Panc1 (cell line): Measurements from ENCODE around the gene PHOSPHO2. TPM values are rescaled to one million over a fixed set of nuclear protein-coding genes. Genes with fewer than 3 reads are reported as not detected.
A peak's percentile ranks its signal among the peaks of the same experiment; 100 is the strongest.

Source experiments
- ATAC-seq: fragments of 200-7000 bp; cut with Tn5 transposase; 2 replicates; pipeline ENCODE4 v1.9.1; 2020; ENCODE audit warnings: mild to moderate bottlenecking, moderate library complexity
- BruUV-seq: library from RNA; stranded (reverse); fragments of 400-500 nt; replicated peaks from 2 replicates; lab custom pipeline; 2021; lab: Mats Ljungman, UMichigan
- CTCF ChIA-PET: fragments of 300-600 bp; sonication (Branson Sonifier 250); formaldehyde crosslinking; loops from one replicate; lab custom pipeline; 2022; ENCODE audit warnings: antibody characterized with exemption; lab: Charles Lee
- POLR2A ChIA-PET: fragments of 300-600 bp; sonication (Branson Sonifier 250); formaldehyde crosslinking; loops from one replicate; lab custom pipeline; 2022; ENCODE audit warnings: antibody characterized with exemption; lab: Charles Lee
- DNase-seq: peaks from one replicate; pipeline ENCODE4 v3.0.0-alpha.2; 2010; ENCODE audit warnings: low read depth, low spot score
- H3K27ac ChIP-seq: 2 replicates; pipeline ENCODE4 v1.5.1; 2011; ENCODE audit warnings: mild to moderate bottlenecking, low read length, inconsistent platforms
- H3K27me3 ChIP-seq: fragments of 200-500 bp; sonication (Bioruptor generic); 2 replicates; pipeline ENCODE4 v1.6.0; 2014; ENCODE audit warnings: low read length, inconsistent platforms; ENCODE audit not compliant: control insufficient read depth, insufficient read depth
- H3K36me3 ChIP-seq: fragments of 200-500 bp; sonication (Bioruptor generic); 2 replicates; pipeline ENCODE4 v1.5.1; 2014; ENCODE audit warnings: inconsistent platforms, mild to moderate bottlenecking, low read length, moderate library complexity; ENCODE audit not compliant: control insufficient read depth, insufficient read depth
- H3K4me1 ChIP-seq: 2 replicates; pipeline ENCODE4 v1.5.1; 2011; ENCODE audit warnings: inconsistent platforms, mild to moderate bottlenecking, low read length, moderate library complexity; ENCODE audit not compliant: control insufficient read depth, insufficient read depth
- H3K4me3 ChIP-seq, 2 experiments: 2 replicates each; pipeline ENCODE4 v1.5.1; 2011 to 2012; ENCODE audit warnings: low read depth in 2 of 2, low read length in 2 of 2, mild to moderate bottlenecking in 2 of 2, inconsistent platforms in 1 of 2, moderate library complexity in 1 of 2
- H3K9me3 ChIP-seq: fragments of 200-500 bp; sonication (Bioruptor generic); 2 replicates; pipeline ENCODE4 v1.5.1; 2014; ENCODE audit warnings: low read depth, mild to moderate bottlenecking, inconsistent platforms, low read length, moderate library complexity; ENCODE audit not compliant: control insufficient read depth, insufficient read depth
- CTCF ChIP-seq: fragments of 450-650 bp; IDR thresholded peaks from 2 replicates; pipeline ENCODE4 v1.5.1; 2017; ENCODE audit warnings: mild to moderate bottlenecking
- POLR2AphosphoS5 ChIP-seq: IDR thresholded peaks from 2 replicates; pipeline ENCODE4 v1.6.1; 2012; ENCODE audit warnings: mild to moderate bottlenecking, low read depth, low read length, moderate library complexity
- REST ChIP-seq, 2 experiments: IDR thresholded peaks; 2 replicates each; pipeline ENCODE4 v1.6.1; 2011 to 2012; ENCODE audit warnings: low read depth in 2 of 2, control low read depth in 1 of 2, low read length in 1 of 2, mild to moderate bottlenecking in 1 of 2, moderate library complexity in 1 of 2; ENCODE audit not compliant: insufficient read depth in 1 of 2
- SIN3A ChIP-seq: IDR thresholded peaks from 2 replicates; pipeline ENCODE4 v1.6.1; 2012; ENCODE audit warnings: low read depth, mild to moderate bottlenecking, low read length, moderate library complexity, borderline replicate concordance; ENCODE audit not compliant: insufficient read depth
- TCF7L2 ChIP-seq: IDR thresholded peaks from 2 replicates; pipeline ENCODE4 v1.6.1; 2011; ENCODE audit warnings: mild to moderate bottlenecking, low read depth, low read length, inconsistent platforms
- in situ Hi-C: cut with HindIII; loops from 2 replicates; pipeline ENCODE4 v1.10.0; 2016; ENCODE audit warnings: low sequenced_read_pairs, low pct_unique_long_range_greater_than_20kb
- intact Hi-C: fragments of 100-400 bp; cut with micrococcal nuclease; formaldehyde crosslinking; loops from one replicate; pipeline ENCODE4 v1.10.0; 2022; ENCODE audit not compliant: unreplicated experiment
- total RNA-seq: library from RNA; stranded (reverse); gene quantifications from one replicate; pipeline ENCODE4 v1.2.1, GENCODE V29; 2021; ENCODE audit not compliant: unreplicated experiment

PHOSPHO2 gene
- total RNA-seq, 1 experiment from 2014 or later, result 6.2 TPM

GRCh38 chr2:169649278-169649677 is 45.0 kb upstream of the PHOSPHO2 start:
- ATAC-seq (no peak), DNase-seq (no peak)
- H3K27me3 ChIP-seq, result no peaks in the 10 kb centered on the region
- no peak overlapping the region for H3K4me3 ChIP-seq
- ChIA-PET CTCF (no interaction called here), POLR2A (no interaction called here)
- no peaks in the 10 kb centered on the region for H3K4me1 ChIP-seq
- H3K9me3 ChIP-seq, result no peaks in the 10 kb centered on the region
- no peak for TF ChIP-seq SIN3A
- TF ChIP-seq REST (IDR thresholded peaks at IDR 0.05; ENCODE audit: insufficient read depth in 1 of 2, low read depth in 2 of 2, low read length in 1 of 2), result no peak
- no peak for TF ChIP-seq TCF7L2
- TF ChIP-seq CTCF, result no peak
- TF ChIP-seq POLR2AphosphoS5, result no peak
- intact Hi-C loops, result no loop called here
- no peaks in the 10 kb centered on the region for H3K36me3 ChIP-seq
- no TSS peak for BruUV-seq
- in situ Hi-C loops, result no loop called here
- no peak overlapping the region for H3K27ac ChIP-seq

DNA sequence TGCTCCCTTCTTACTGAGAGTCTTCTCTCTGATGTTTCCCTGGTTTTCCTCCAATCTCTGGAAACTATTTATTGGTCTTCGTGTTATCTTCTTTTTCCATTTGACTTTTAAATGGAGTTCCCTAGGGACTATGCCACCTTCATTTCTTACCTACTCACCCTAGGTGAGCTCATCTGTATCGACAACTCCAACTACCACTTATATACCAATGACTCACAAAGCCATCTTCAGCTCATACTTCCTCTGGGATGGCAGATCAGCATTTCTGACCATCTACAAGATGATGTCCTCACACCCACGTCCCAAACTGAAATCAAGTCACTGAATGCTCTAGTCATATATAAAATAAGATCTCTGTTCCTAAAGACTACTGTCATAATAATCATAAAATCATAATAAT is 40.6 kb upstream of the PHOSPHO2 start:
- no peak overlapping the region for H3K27ac ChIP-seq
- peak; percentile 26; the same call in 1 of the 2 replicates for ATAC-seq
- CTCF ChIA-PET, result no interaction called here
- intact Hi-C loops, result no loop called here
- no peaks in the 10 kb centered on the region for H3K4me1 ChIP-seq
- TF ChIP-seq TCF7L2 (no peak), POLR2AphosphoS5 (no peak), SIN3A (no peak), CTCF (no peak), REST (IDR thresholded peaks at IDR 0.05; ENCODE audit: insufficient read depth in 1 of 2, low read depth in 2 of 2, low read length in 1 of 2) (no peak)
- no peaks in the 10 kb centered on the region for H3K27me3 ChIP-seq
- no TSS peak for BruUV-seq
- no peaks in the 10 kb centered on the region for H3K36me3 ChIP-seq
- in situ Hi-C loops, result no loop called here
- no peaks in the 10 kb centered on the region for H3K9me3 ChIP-seq
- no peak overlapping the region for H3K4me3 ChIP-seq
- POLR2A ChIA-PET, result no interaction called here
- no peak for DNase-seq
